ENCODE results near the gene B3GAT1. TPM values are rescaled to one million over a fixed set of nuclear protein-coding genes. Genes with fewer than 3 reads are reported as not detected.

The B3GAT1 gene
- total and polyA plus RNA-seq, 4 donors, result 0.16 to 0.39 TPM; not detected in 2

DNA sequence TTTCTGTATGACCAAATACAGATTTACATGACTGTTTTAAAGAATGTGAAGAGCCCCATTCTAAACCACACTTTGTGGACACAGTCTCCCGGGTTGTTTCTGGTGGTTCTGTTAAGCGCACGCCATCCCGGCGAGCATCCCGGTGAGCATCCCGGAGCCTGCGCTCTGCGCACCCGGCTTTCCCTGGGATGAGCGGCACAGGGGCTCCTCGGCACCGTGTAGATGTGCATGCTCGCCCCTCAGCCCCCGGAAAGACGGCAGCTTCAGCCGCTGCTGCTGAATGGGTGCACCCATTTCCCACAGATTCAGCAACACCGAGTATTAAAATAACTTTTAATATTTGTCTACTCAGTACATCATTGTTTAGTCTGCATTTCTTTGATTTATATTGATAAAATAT, 44.3 kb downstream of the B3GAT1 start:
- no peak overlapping the region for H3K27ac ChIP-seq (ENCODE audit: low read depth in 1 of 2, low read length in 2 of 2)
- no peak for ATAC-seq (ENCODE audit: low FRiP score)
- DNase-seq, result peak in 1 of 2 donors; percentile 62
- no peaks in the 10 kb centered on the region for H3K36me3 ChIP-seq (ENCODE audit: control insufficient read depth in 1 of 2, insufficient read depth in 2 of 2, low read length in 1 of 2)
- no peaks in the 10 kb centered on the region for H3K9me3 ChIP-seq (ENCODE audit: control insufficient read depth, low read length)
- no peak overlapping the region for H3K4me3 ChIP-seq (ENCODE audit: low read length in 2 of 2)
- H3K4me1 ChIP-seq (ENCODE audit: control insufficient read depth in 1 of 2, insufficient read depth in 2 of 2, low read length in 2 of 2), result no peaks in the 10 kb centered on the region
- intact Hi-C loops (cut with DNase I), result no loop called here
- 87 to 89% methylated on average over 18 of the region's 18 CpGs for WGBS, 2 donors
- H3K27me3 ChIP-seq (ENCODE audit: control insufficient read depth in 1 of 2, insufficient read depth in 2 of 2, low read length in 1 of 2), result no peaks in the 10 kb centered on the region

DNA sequence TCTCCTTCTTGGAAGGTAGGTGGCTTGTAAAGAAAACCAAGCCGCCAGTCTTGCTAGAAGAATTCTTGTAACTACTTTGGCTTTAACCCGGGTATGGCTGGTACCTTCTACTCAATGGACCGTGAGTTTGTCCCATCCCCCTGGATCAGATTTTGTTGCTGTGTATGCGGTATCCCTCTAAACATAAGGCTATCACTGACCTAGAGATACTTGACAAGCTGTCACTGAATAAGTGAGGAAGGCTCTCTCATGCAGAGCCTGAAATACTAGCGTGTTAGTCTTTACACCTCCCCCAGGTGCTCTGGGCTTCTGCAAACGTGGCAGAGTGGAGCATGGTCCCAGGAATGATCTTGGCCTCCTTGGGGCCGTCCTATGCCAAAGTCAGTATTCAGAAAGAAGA, 45.8 kb downstream of the B3GAT1 start:
- ATAC-seq (ENCODE audit: low FRiP score) (no peak), DNase-seq (no peak)
- no peaks in the 10 kb centered on the region for H3K27me3 ChIP-seq (ENCODE audit: control insufficient read depth in 1 of 2, insufficient read depth in 2 of 2, low read length in 1 of 2)
- H3K4me1 ChIP-seq (ENCODE audit: control insufficient read depth in 1 of 2, insufficient read depth in 2 of 2, low read length in 2 of 2), result no peaks in the 10 kb centered on the region
- intact Hi-C loops (cut with DNase I), result no loop called here
- H3K4me3 ChIP-seq (ENCODE audit: low read length in 2 of 2), result no peak overlapping the region
- no peaks in the 10 kb centered on the region for H3K9me3 ChIP-seq (ENCODE audit: control insufficient read depth, low read length)
- WGBS, 2 donors, result 73% methylated on average over 7 of the region's 7 CpGs
- H3K27ac ChIP-seq (ENCODE audit: low read depth in 1 of 2, low read length in 2 of 2), result no peak overlapping the region
- no peaks in the 10 kb centered on the region for H3K36me3 ChIP-seq (ENCODE audit: control insufficient read depth in 1 of 2, insufficient read depth in 2 of 2, low read length in 1 of 2)

DNA sequence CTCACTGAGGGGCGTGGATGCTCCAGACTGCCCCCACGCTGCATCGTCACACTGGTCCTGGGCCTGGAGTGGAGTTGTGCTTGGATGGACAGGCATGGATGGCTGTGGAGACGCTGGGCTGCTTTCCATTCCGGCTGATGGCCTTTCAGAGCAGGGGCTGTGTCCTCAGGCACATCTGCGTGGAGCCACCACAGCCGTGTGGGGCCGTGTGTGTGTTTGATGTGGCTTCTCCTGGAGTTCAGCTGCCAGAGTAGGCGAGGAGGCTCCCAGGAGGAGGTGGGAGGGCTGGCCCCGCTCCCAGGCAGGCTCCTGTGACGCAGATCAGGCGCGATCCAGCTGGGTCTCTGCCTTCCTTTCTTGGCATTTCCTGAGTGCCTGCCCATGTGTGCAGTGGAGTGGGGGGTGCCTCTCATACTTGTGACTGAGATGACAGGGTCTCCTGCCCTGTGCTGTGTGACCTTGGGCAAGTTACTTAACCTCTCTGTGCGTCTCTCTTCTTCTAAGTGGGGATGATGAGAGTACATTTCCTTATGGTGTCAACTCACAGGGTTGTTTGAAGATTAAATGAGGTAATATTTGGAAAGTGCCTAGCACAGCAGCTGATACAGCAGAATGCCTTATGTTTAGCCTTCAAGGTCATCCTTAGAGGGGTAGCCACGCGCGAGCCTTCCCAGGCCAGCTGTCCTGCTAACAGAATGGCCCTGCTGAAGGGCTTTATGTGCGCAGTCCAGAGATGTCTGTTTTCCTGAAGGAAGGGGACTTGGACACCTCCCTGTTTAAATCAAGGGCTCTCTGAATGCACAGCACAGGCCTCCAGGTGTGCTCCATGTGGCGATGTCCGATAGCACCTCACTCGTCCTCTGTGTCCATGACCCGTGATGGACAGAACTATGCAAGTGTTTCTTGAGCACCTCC, 46.8 kb downstream of the B3GAT1 start:
- DNase-seq (peak; percentile 26 to 61), ATAC-seq (ENCODE audit: low FRiP score) (no peak)
- Histone ChIP-seq H3K36me3 (ENCODE audit: control insufficient read depth in 1 of 2, insufficient read depth in 2 of 2, low read length in 1 of 2) (no peaks in the 10 kb centered on the region), H3K4me3 (ENCODE audit: low read length in 2 of 2) (no peak overlapping the region), H3K27ac (ENCODE audit: low read depth in 1 of 2, low read length in 2 of 2) (no peak overlapping the region), H3K9me3 (ENCODE audit: control insufficient read depth, low read length) (no peaks in the 10 kb centered on the region), H3K27me3 (ENCODE audit: control insufficient read depth in 1 of 2, insufficient read depth in 2 of 2, low read length in 1 of 2) (no peaks in the 10 kb centered on the region), H3K4me1 (ENCODE audit: control insufficient read depth in 1 of 2, insufficient read depth in 2 of 2, low read length in 2 of 2) (no peaks in the 10 kb centered on the region)
- intact Hi-C loops (cut with DNase I), result no loop called here
- WGBS, 2 donors, result 59 to 61% methylated on average over 22 of the region's 22 CpGs

DNA sequence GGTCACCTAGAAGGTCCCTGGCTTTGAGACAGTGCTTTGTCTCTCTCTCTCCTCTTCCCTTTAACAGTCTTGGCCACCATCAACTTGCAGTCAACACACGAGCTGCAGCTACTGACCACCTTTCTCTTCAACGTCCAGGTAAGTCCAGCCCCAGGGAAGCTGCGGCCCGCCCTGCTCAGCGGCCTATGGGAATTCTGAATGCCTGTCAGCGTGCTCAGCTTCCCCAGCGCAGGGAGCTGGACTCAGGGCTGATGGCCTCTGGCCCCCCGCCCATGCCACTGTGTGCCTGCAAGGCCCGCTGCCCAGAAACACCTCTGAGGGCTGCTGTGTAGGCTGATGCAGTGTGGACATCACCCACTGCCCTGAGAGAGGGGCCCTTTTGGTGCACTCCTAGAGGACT, 47.8 kb downstream of the B3GAT1 start:
- no peaks in the 10 kb centered on the region for H3K9me3 ChIP-seq (ENCODE audit: control insufficient read depth, low read length)
- no peak for ATAC-seq (ENCODE audit: low FRiP score)
- H3K4me1 ChIP-seq (ENCODE audit: control insufficient read depth in 1 of 2, insufficient read depth in 2 of 2, low read length in 2 of 2), result no peaks in the 10 kb centered on the region
- DNase-seq, result peak in 1 of 2 donors; percentile 56
- H3K27ac ChIP-seq (ENCODE audit: low read depth in 1 of 2, low read length in 2 of 2), result no peak overlapping the region
- intact Hi-C loops (cut with DNase I), result no loop called here
- WGBS, 2 donors, result 89 to 90% methylated on average over 9 of the region's 9 CpGs
- no peaks in the 10 kb centered on the region for H3K27me3 ChIP-seq (ENCODE audit: control insufficient read depth in 1 of 2, insufficient read depth in 2 of 2, low read length in 1 of 2)
- no peak overlapping the region for H3K4me3 ChIP-seq (ENCODE audit: low read length in 2 of 2)
- H3K36me3 ChIP-seq (ENCODE audit: control insufficient read depth in 1 of 2, insufficient read depth in 2 of 2, low read length in 1 of 2), result no peaks in the 10 kb centered on the region

DNA sequence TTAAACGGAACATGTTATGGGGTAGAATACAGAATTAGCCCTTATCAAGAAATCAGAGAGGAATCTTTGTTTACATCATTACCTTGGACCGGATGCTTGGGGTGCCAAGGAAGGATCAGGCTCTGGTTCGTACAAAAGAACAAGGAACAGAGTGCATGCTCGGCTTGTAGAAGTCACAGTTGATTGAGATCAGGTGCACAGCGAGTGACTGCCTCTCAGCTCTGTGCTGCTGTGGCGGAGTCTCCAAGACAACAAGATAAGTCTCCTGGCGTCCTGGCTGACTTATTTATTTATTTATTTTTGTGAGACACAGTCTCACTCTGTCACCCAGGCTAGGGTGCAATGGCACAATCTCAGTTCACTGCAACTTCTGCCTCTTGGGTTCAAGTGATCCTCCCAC, 48.5 kb downstream of the B3GAT1 start:
- intact Hi-C loops (cut with DNase I), result no loop called here
- 74 to 79% methylated on average over 7 of the region's 7 CpGs for WGBS, 2 donors

DNA sequence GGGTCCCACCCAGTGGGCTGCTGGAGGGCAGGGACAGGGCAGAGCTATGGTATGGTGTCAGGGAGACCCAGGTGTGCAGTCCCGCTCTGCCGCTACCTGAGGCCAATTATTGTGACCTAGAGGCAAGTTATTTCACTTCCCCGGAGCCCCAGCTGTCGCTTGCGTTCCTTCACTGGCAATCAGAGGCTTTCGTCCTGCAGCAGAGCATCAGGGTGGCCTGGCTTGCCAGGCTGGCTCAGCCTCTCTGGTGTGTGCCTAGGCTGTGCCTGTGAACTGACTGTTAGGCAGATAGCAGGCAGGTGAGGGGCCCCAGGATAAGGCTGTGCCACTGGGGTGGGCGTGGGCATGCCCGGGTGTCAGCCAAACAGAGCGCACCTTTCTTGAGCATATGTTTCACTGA, 48.9 kb downstream of the B3GAT1 start:
- H3K9me3 ChIP-seq (ENCODE audit: control insufficient read depth, low read length), result no peaks in the 10 kb centered on the region
- H3K4me3 ChIP-seq (ENCODE audit: low read length in 2 of 2), result no peak overlapping the region
- no peaks in the 10 kb centered on the region for H3K36me3 ChIP-seq (ENCODE audit: control insufficient read depth in 1 of 2, insufficient read depth in 2 of 2, low read length in 1 of 2)
- intact Hi-C loops (cut with DNase I), result no loop called here
- 88 to 90% methylated on average over 9 of the region's 9 CpGs for WGBS, 2 donors
- H3K27me3 ChIP-seq (ENCODE audit: control insufficient read depth in 1 of 2, insufficient read depth in 2 of 2, low read length in 1 of 2), result no peaks in the 10 kb centered on the region
- DNase-seq, result peak; percentile 26 to 59
- H3K4me1 ChIP-seq (ENCODE audit: control insufficient read depth in 1 of 2, insufficient read depth in 2 of 2, low read length in 2 of 2), result no peaks in the 10 kb centered on the region
- ATAC-seq (ENCODE audit: low FRiP score), result no peak
- H3K27ac ChIP-seq (ENCODE audit: low read depth in 1 of 2, low read length in 2 of 2), result no peak overlapping the region

More for the DNA sequence above, 48.5 kb downstream of the B3GAT1 start:
- ATAC-seq (ENCODE audit: low FRiP score), result no peak
- H3K4me3 ChIP-seq (ENCODE audit: low read length in 2 of 2), result no peak overlapping the region
- no peaks in the 10 kb centered on the region for H3K9me3 ChIP-seq (ENCODE audit: control insufficient read depth, low read length)
- H3K36me3 ChIP-seq (ENCODE audit: control insufficient read depth in 1 of 2, insufficient read depth in 2 of 2, low read length in 1 of 2), result no peaks in the 10 kb centered on the region
- DNase-seq, result peak in 1 of 2 donors; percentile 27
- H3K4me1 ChIP-seq (ENCODE audit: control insufficient read depth in 1 of 2, insufficient read depth in 2 of 2, low read length in 2 of 2), result no peaks in the 10 kb centered on the region
- no peaks in the 10 kb centered on the region for H3K27me3 ChIP-seq (ENCODE audit: control insufficient read depth in 1 of 2, insufficient read depth in 2 of 2, low read length in 1 of 2)
- H3K27ac ChIP-seq (ENCODE audit: low read depth in 1 of 2, low read length in 2 of 2), result no peak overlapping the region

DNA sequence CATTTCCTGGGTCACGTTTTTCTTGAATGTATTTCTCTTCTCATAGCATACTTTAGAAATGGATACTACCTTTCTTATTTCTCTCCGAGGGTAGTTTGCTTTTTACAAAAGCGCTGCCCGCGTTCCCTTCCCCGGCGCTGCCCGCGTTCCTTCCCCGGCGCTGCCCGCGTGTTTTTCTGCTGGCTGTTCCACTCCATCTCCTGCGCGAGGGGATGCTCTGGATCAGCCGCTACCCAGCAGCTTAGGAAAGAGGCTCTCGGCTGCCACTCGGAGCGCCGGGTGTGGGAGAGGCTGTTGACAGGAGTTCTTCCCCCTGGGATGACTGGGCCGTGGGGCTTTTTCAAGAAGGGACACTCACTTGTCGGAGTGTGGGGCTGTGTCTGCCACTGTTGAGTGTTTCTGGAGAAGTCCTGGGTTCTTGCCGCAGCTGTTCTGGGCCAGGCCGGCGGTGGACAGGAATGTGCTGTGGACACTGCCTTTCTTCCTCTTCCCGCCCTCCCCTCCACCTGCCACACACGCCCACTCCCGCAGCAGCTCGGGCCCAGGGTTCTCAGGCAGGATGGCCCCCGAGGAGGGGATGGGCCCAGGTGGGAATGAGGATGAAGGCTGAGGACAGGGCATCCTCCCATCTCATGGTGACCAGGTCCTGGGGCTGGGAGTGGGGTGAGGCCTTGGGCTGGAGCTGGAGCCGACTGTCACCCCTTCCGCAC, 49.7 kb downstream of the B3GAT1 start:
- intact Hi-C loops (cut with DNase I), result no loop called here
- no peaks in the 10 kb centered on the region for H3K9me3 ChIP-seq (ENCODE audit: control insufficient read depth, low read length)
- H3K36me3 ChIP-seq (ENCODE audit: control insufficient read depth in 1 of 2, insufficient read depth in 2 of 2, low read length in 1 of 2), result no peaks in the 10 kb centered on the region
- no peaks in the 10 kb centered on the region for H3K4me1 ChIP-seq (ENCODE audit: control insufficient read depth in 1 of 2, insufficient read depth in 2 of 2, low read length in 2 of 2)
- H3K27me3 ChIP-seq (ENCODE audit: control insufficient read depth in 1 of 2, insufficient read depth in 2 of 2, low read length in 1 of 2), result no peaks in the 10 kb centered on the region
- 89 to 90% methylated on average over 31 to 32 of the region's 32 CpGs for WGBS, 2 donors
- H3K27ac ChIP-seq (ENCODE audit: low read depth in 1 of 2, low read length in 2 of 2), result no peak overlapping the region
- no peak for ATAC-seq (ENCODE audit: low FRiP score)
- no peak overlapping the region for H3K4me3 ChIP-seq (ENCODE audit: low read length in 2 of 2)
- peak; percentile 28 to 69 for DNase-seq

DNA sequence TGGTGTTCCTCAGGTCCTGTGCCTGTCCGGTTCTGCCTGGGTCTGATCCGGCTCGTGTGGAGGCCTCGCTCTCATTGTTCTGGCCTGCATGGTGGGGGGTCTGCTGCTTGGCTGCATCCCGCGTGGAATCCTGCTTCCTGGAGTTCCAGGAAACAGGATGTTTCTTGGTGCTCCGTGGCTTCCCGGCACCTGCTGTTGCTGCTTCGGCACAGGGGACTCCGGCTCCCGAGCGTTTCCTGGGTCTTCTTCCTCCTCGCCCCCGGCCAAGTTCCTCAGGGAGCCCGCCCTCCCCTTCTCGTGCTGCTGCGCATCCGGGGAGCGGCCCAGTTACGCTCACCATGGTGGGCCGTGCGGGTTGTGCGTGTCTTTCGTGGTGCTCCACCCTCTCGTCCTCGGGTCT, 50.4 kb downstream of the B3GAT1 start:
- Histone ChIP-seq H3K4me1 (ENCODE audit: control insufficient read depth in 1 of 2, insufficient read depth in 2 of 2, low read length in 2 of 2) (no peaks in the 10 kb centered on the region), H3K27me3 (ENCODE audit: control insufficient read depth in 1 of 2, insufficient read depth in 2 of 2, low read length in 1 of 2) (no peaks in the 10 kb centered on the region), H3K4me3 (ENCODE audit: low read length in 2 of 2) (no peak overlapping the region), H3K36me3 (ENCODE audit: control insufficient read depth in 1 of 2, insufficient read depth in 2 of 2, low read length in 1 of 2) (no peaks in the 10 kb centered on the region), H3K27ac (ENCODE audit: low read depth in 1 of 2, low read length in 2 of 2) (no peak overlapping the region), H3K9me3 (ENCODE audit: control insufficient read depth, low read length) (no peaks in the 10 kb centered on the region)
- ATAC-seq (ENCODE audit: low FRiP score) (no peak), DNase-seq (peak; percentile 35 to 59)
- WGBS, 2 donors, result 89 to 90% methylated on average over 26 of the region's 26 CpGs
- intact Hi-C loops (cut with DNase I), result no loop called here
